GM21529 (cell line): Measurements from ENCODE around the gene C14orf132.

ENCODE experiments used
- ATAC-seq: cut with Tn5 transposase; IDR thresholded peaks from one replicate; pipeline ENCODE4 v1.9.1; 2021; ENCODE audit not compliant: unreplicated experiment

C14orf132 gene

GRCh38 chr14:96139879-96140278, 100.7 kb downstream of the C14orf132 start:
- no peak for ATAC-seq

- ATAC-seq = no peak
Measured at GRCh38 chr14:96140952-96141351, 101.8 kb downstream of the C14orf132 start.
